ENCODE data around the gene TEDDM1. TPM values are rescaled to one million over a fixed set of nuclear protein-coding genes. Genes with fewer than 3 reads are reported as not detected.
"Not testable (repeated sequence)": the region's sequence is repeated elsewhere in the genome, so short reads cannot be mapped to it uniquely, and the experiment has no call there.

Gene TEDDM1
- total and polyA plus RNA-seq, 5 experiments from 2014 or later, result not detected

DNA sequence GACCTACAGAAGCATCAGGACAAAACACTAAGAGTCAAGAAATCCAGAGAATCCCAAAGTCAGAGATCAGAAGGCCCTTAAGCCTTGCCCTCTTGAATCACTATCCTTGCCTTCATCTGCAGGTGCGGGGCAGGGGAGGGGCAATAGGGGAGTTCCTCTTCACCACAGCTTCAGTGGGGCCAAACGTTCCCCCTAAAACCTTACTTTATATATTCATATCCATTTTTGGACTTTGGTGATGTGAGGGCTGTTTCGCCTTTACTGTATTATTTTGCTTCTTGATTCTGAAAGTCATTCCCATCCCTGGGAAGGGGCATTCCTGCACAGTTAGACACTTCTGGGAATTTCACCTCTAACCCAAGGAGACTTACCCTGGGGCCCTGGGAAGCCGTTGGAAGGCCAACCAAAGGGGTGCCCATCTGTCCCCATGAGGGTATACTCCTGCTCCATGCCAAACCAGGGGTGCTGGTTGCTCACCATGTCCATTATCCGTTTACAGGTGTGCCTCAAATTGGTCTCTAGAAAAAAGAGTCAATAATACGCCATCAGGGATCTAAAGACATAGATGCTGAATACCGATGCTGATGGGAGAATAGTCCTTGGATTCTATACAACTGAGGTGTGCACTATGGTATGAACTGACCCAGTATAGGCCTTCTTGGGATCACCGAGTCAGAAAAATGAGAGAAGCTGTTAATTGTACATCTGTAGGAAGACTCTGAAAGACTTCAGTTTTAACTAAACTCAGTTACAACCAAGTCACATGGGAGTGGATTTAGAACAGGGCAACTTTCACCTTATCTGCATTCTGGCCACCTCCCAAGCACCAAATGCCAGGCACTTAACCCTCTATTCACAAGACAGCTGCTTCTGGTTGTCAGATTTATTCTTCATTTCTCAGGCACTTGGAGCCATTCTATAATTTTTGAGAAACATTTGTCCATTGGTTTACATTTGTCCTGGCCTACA, 14.3 kb downstream of the TEDDM1 start:
- no peaks in the 10 kb centered on the region for H3K9me3 Mint-ChIP-seq
- DNase-seq, result no peak
- no peak overlapping the region for H3K4me3 Mint-ChIP-seq
- peaks cover 0 to 17% (median 4%) of the 10 kb centered on the region in 5 donors for H3K27me3 Mint-ChIP-seq
- peak overlapping the region in 1 of 10 donors; percentile 21 for H3K27ac Mint-ChIP-seq
- no peak for ATAC-seq
- peaks cover 0 to 24% (median 6%) of the 10 kb centered on the region in 3 donors for H3K36me3 Mint-ChIP-seq
- POLR2A ChIA-PET, result no interaction called here
- peaks cover 14 to 22% (median 16%) of the 10 kb centered on the region in 4 donors for H3K4me1 Mint-ChIP-seq

DNA sequence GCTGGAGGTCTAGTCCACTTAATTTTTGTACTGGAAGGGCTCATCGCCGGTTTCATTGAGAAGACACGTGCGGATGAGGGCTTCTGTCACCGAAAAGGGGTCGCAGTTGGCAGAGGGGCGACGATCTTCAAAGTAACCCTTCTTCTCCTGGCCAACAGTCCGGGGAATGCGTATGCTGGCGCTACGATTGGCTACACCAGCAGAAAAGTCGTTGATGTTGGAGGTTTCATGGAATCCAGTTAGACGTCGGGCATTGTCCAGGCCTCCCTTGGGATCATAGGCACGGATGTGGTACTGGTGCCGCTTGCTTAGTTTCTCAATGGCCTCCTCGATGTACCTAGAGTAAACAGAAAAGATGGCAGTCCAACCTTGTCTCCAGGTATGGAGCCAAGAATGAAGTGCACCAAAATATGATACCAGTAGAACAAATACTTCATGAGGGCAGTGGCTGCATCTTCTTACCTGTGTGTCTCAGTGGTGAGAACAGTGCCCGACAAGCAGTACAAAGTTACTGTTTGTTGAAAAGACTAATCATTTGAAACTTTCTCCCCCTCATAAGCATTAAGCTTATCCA, 16.0 kb downstream of the TEDDM1 start:
- ATAC-seq, result no peak
- Mint-ChIP-seq H3K9me3 (no peaks in the 10 kb centered on the region), H3K4me1 (peaks cover under 1 to 8% (median 2%) of the 10 kb centered on the region in 4 donors), H3K27me3 (peaks cover 0 to under 1% (median 0%) of the 10 kb centered on the region in 5 donors), H3K4me3 (no peak overlapping the region), H3K27ac (no peak overlapping the region), H3K36me3 (peaks cover 0 to 24% (median 6%) of the 10 kb centered on the region in 3 donors)
- no peak for DNase-seq
- POLR2A ChIA-PET, result no interaction called here

DNA sequence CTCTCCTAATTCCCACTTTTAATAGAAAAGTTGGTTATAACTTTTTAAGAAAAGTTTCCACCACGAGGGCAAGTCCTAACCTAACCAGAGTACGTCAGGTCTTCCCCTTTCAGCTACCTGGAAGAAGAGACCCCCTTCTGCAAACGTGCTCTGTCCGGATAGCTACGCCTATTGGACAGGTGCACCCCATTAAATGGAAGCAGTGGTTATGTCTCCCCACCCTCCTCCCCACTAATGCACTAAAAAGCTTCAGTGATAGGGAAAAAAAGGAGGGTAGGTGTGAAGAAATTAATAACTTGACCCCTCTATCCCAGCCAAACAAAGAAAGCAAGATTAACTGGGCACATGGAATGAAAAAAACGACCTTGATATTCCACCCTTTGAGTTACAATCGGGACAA, 16.5 kb downstream of the TEDDM1 start:
- DNase-seq (no peak), ATAC-seq (no peak)
- H3K27ac Mint-ChIP-seq, result no peak overlapping the region
- H3K9me3 Mint-ChIP-seq, result no peaks in the 10 kb centered on the region
- no peaks in the 10 kb centered on the region for H3K27me3 Mint-ChIP-seq
- H3K4me3 Mint-ChIP-seq, result no peak overlapping the region
- POLR2A ChIA-PET, result no interaction called here
- peaks cover 0 to 24% (median 6%) of the 10 kb centered on the region in 3 donors for H3K36me3 Mint-ChIP-seq
- H3K4me1 Mint-ChIP-seq, result peaks cover 0 to 2% (median under 1%) of the 10 kb centered on the region in 4 donors

DNA sequence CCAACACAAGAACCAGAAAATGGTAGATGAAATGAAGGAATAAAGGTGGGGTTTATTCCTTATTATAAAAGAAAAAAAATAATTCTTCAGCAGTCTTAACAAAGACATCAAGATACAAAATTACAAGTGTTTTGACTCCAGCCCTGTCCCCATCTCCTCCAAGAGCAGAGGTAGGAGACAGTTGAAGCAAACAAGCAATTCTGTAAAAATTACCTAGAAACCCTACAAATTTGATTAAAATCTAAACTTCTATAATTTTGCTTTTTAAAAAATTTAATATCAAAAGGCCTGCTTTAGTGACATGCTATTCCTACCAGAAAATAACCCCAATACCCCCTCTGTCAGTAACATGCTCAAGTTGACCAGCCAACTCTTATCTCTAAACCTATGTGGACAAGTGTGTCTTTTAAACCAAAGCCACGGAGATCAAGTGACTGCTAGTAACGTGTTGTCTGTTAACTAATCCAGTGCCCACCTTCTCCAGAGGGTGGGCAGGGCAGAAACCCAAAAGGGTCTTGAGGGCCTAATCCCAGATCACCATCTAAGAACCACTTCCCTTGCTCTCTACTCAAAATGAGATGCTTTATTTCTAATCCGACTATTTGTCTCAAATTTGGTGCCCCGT, 17.3 kb downstream of the TEDDM1 start:
- Mint-ChIP-seq H3K36me3 (peaks cover 0 to 24% (median 6%) of the 10 kb centered on the region in 3 donors), H3K4me3 (no peak overlapping the region), H3K27ac (no peak overlapping the region), H3K4me1 (no peaks in the 10 kb centered on the region), H3K27me3 (no peaks in the 10 kb centered on the region), H3K9me3 (no peaks in the 10 kb centered on the region)
- POLR2A ChIA-PET, result no interaction called here
- DNase-seq, result no peak
- ATAC-seq, result no peak

DNA sequence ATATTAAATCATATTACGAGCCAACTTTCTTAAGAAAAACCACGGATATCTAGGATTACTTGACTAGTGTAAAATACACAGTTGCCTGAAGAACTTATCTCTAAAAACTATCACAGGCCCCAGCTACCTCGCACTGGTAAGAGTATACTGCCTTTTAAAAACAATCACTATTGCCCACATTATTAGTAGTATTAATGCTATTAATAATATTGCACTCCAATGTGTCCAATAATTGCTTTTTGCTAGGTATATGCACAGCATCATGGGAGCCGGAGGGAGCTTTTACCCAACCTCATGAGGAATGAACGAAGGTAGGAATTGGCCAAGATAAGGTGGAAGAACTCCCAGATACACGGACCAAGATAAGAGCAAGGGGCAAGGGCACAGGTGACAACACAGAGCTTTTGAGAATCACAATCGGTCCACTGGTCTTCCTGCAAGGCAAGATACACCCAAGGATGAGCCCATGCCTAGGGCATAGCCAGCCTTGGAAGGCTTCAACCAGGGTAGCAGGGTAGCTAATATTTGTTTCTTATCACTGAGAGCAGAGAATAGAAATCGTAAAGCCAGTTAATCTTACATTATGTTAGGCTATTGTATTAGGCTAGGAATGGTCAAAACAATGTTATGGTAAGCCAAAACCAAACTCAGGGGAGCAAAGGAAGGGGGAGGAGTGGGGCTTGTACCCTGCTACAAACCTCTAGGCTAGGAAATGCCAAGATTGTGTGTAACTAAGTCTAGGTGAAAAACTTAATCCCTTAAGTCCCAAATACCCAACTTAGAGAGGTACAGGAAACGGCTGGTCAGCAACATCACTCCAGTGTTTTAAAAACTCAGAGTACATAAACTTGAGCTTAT, 18.3 kb downstream of the TEDDM1 start:
- H3K4me1 Mint-ChIP-seq, result no peaks in the 10 kb centered on the region
- H3K27ac Mint-ChIP-seq, result peak overlapping the region in 1 of 10 donors; percentile 31
- ATAC-seq (no peak), DNase-seq (no peak)
- POLR2A ChIA-PET, result no interaction called here
- no peaks in the 10 kb centered on the region for H3K27me3 Mint-ChIP-seq
- no peaks in the 10 kb centered on the region for H3K9me3 Mint-ChIP-seq
- no peak overlapping the region for H3K4me3 Mint-ChIP-seq
- peaks cover 0 to 24% (median 6%) of the 10 kb centered on the region in 3 donors for H3K36me3 Mint-ChIP-seq

DNA sequence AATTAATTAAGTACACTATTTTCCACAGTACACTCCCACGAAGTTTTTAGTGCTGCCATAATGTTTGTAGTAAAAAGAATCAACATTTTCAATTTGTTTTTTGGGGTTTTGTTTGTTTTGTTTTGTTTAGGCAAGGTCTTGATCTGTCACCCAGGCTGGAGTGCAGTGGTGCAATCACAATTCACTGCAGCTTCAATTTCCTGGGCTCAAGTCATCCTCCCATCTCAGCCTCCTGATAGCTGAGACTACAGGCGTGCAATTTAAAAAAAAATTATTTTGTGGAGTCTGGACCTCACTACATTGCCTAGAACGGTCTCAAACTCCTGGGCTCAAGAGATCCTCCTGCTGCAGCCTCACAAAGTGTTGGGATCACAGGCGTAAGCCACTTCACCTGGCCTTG, 20.3 kb downstream of the TEDDM1 start:
- DNase-seq (no peak), ATAC-seq (no peak)
- Mint-ChIP-seq H3K36me3 (peaks cover 0 to 9% (median 6%) of the 10 kb centered on the region in 3 donors), H3K9me3 (no peaks in the 10 kb centered on the region), H3K27me3 (no peaks in the 10 kb centered on the region), H3K4me1 (no peaks in the 10 kb centered on the region), H3K27ac (peak overlapping the region in 1 of 10 donors; percentile 55), H3K4me3 (no peak overlapping the region)
- POLR2A ChIA-PET, result interaction anchor here (0.6 kb wide), 1 partner anchor 130 kb away, joined by 3 read pairs; no protein-coding TSS in a partner anchor

DNA sequence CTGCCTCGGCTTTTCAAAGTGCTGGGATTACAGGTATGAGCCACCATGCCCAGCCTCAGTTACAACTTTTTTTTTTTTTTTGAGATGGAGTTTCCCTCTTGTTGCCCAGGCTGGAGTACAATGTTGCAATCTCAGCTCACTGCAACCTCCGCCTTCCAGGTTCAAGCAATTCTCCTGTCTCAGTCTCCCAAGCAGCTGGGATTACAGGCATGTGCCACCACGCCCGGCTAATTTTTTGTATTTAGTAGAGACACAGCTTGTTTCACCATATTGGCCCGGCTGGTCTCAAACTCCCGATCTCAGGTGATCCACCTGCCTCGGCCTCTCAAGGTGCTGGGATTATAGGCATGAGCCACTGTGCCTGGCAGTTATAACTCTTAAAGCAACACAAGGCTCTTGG, 20.7 kb downstream of the TEDDM1 start:
- POLR2A ChIA-PET, H3K4me1 Mint-ChIP-seq, H3K36me3 Mint-ChIP-seq, ATAC-seq, H3K27me3 Mint-ChIP-seq, H3K9me3 Mint-ChIP-seq, DNase-seq, H3K4me3 Mint-ChIP-seq: not testable (repeated sequence)
- H3K27ac Mint-ChIP-seq, result peak overlapping the region in 1 of 10 donors; percentile 55

DNA sequence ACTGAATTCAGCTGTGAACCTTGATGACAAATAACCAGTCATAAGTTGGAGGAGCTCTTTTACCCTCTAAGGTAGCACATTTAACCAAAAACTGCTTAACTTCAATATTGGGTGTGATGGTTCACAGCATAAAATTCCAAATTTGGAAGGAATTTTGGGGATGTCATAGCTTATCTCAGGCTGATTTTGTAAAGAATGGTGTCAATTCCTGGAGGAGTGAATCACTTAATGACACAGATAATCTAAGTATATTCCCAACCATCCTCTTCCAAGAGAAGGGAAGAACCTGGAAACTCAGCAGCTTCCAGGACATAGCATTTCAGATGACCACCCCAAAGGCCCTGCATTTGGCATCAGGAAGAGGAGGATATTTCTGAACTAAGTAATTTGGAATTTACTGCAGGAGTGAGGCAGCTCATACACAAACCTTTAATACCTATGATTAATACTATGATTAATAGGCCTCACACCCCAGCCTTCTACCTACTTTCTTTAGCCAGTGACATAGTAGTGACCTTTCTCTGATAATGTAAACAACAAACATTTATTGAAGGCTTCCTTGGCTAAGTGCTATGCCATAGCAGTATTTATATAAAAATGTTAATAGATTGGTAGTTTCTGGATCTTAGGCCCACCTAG, 23.4 kb downstream of the TEDDM1 start:
- Mint-ChIP-seq H3K9me3 (no peaks in the 10 kb centered on the region), H3K4me3 (no peak overlapping the region), H3K27ac (no peak overlapping the region), H3K4me1 (no peaks in the 10 kb centered on the region), H3K36me3 (no peaks in the 10 kb centered on the region), H3K27me3 (no peaks in the 10 kb centered on the region)
- POLR2A ChIA-PET, result no interaction called here
- no peak for DNase-seq
- ATAC-seq, result no peak

DNA sequence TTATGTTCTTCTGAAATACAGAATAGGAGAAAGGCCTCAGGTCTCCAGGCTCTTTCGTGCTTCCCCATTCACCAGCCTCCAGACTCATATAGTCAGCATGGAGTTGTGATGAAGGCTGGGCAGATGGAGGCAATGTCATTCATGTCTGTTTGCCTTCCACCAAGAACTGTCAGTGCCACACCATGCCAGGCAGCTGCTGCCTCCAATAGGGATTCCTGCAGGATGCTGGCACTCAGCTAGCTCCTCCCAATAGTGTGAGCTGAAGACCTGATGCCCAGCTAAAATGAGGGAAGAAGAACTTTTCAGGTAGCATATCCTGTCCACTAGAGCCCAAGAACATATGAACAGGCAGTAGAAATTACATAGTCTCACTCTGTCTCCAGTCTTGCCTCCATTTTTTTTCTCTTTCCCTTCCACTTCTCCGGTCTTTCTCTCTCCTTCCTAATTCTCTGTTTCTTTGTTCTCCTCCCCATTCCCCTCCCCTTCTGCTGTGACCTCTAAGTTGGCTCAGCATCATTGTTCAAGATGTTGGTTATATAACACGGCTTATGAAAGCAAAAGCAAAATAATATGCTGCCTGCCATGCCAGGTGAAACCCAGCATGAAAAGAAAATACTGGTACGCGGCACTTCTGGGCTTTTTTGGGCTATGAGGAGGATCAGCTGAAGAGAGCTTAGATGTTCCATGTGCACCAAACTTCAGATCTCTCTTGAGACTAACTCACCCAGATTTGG, 26.2 kb downstream of the TEDDM1 start:
- Mint-ChIP-seq H3K4me3 (no peak overlapping the region), H3K27me3 (no peaks in the 10 kb centered on the region), H3K27ac (no peak overlapping the region), H3K9me3 (no peaks in the 10 kb centered on the region), H3K36me3 (no peaks in the 10 kb centered on the region), H3K4me1 (no peaks in the 10 kb centered on the region)
- ATAC-seq, result no peak
- DNase-seq, result no peak
- POLR2A ChIA-PET, result no interaction called here

DNA sequence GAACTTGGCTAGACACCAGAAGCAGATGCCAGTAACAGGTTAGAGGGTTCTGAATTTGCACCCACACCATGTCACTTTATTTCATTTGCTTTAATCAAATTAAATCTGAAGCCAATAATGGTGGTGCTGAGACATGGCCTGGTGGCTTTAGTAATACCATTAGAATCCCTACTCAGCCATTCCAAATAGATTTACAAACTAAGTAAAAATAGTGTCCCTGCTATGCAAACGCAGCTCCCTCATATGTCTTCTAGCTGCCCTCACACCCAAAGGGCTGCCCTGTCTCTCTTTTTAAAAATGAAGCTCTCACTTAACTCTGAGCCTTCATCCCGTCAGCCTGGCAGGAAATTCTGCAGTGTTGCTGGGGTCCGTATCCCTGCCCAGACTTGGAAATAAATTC, 29.9 kb downstream of the TEDDM1 start:
- Mint-ChIP-seq H3K36me3 (no peaks in the 10 kb centered on the region), H3K27ac (no peak overlapping the region)
- POLR2A ChIA-PET, result no interaction called here

DNA sequence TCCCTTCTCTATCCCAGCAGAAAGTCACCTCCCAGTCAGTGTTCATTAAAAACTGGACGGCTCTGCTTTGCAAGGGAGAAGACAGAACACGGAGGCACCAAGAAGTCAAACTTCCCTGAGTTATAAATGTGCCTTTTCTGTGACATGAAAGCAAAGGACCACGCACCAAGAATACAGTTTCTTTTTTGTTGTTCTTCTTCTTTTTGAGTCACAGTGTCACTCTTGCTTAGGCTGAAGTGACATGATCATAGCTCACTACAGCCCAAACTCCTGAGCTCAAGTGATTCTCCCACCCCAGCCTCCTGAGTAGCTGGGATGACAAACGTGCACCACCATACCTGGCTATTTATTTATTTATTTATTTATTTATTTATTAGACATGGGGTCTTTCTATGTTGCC, 31.6 kb downstream of the TEDDM1 start:
- Mint-ChIP-seq H3K4me1 (peaks cover 0 to 3% (median 0%) of the 10 kb centered on the region in 4 donors), H3K4me3 (no peak overlapping the region), H3K36me3 (no peaks in the 10 kb centered on the region), H3K9me3 (peaks cover 0 to 2% (median 0%) of the 10 kb centered on the region in 9 donors), H3K27ac (no peak overlapping the region), H3K27me3 (peaks cover 0 to 7% (median 4%) of the 10 kb centered on the region in 5 donors)
- DNase-seq, result no peak
- no peak for ATAC-seq
- POLR2A ChIA-PET, result no interaction called here

More for the DNA sequence above, 29.9 kb downstream of the TEDDM1 start:
- peaks cover 0 to 5% (median 4%) of the 10 kb centered on the region in 5 donors for H3K27me3 Mint-ChIP-seq
- H3K9me3 Mint-ChIP-seq, result peaks cover 0 to 2% (median 0%) of the 10 kb centered on the region in 9 donors
- no peak overlapping the region for H3K4me3 Mint-ChIP-seq
- ATAC-seq (no peak), DNase-seq (no peak)
- peaks cover 0 to 3% (median 0%) of the 10 kb centered on the region in 4 donors for H3K4me1 Mint-ChIP-seq

All from naive thymus-derived CD8-positive, alpha-beta T cell (primary cell).